HPDE6-E6E7 (cell line): Measurements from ENCODE around the gene ADAP1.
"Not testable (repeated sequence)": the region's sequence is repeated elsewhere in the genome, so short reads cannot be mapped to it uniquely, and the experiment has no call there.

ENCODE experiments used
- DNase-seq: peaks from one replicate; pipeline ENCODE4 v3.0.0; 2011; ENCODE audit warnings: missing footprints; ENCODE audit errors: extremely low spot score

Gene ADAP1

GRCh38 chr7:882336-883035 is 72.0 kb downstream of the ADAP1 start:
- no peak for DNase-seq

DNA sequence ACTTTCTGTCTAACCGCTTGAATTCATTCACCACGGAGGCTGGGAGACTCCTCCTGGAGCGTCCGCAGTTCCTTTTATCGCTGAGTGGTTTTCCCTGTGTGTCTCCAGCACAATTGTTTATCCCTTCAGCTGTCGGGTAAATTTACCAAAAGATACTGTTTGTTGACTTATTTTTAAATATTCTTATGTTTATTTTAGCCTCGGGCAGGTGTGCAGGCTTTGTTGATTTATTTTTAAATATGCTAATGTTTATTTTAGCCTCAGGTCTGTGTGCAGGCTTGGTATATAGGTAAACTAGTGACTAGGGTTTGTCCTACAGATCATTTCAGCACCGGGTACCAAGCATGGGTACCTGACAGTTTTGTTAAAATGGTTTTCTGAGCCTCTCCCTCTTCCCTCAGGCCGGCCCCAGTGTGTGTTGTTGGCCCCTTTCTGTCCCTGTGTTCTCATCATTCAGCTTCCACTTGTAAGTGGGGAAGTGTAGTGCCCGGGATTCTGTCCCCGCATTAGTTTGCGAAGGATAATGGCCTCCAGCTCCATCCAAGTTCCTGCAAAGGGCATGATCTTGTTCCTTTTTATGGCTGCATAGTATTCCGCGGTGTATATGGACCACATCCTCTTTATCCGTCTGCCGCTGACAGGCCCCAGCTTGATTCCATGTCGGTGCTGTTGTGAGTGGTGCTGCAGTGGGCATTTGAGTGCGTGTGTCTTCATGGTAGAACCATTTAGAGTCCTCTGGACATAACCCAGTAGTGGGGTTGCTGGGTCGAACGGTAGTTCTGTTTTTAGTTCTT is 72.8 kb downstream of the ADAP1 start:
- DNase-seq = no peak

- no peak for DNase-seq
Observed at GRCh38 chr7:880450-880849, 74.0 kb downstream of the ADAP1 start.

GRCh38 chr7:879706-880105 is 74.8 kb downstream of the ADAP1 start:
- DNase-seq = no peak

GRCh38 chr7:879093-879492 is 75.4 kb downstream of the ADAP1 start:
- no peak for DNase-seq

DNA sequence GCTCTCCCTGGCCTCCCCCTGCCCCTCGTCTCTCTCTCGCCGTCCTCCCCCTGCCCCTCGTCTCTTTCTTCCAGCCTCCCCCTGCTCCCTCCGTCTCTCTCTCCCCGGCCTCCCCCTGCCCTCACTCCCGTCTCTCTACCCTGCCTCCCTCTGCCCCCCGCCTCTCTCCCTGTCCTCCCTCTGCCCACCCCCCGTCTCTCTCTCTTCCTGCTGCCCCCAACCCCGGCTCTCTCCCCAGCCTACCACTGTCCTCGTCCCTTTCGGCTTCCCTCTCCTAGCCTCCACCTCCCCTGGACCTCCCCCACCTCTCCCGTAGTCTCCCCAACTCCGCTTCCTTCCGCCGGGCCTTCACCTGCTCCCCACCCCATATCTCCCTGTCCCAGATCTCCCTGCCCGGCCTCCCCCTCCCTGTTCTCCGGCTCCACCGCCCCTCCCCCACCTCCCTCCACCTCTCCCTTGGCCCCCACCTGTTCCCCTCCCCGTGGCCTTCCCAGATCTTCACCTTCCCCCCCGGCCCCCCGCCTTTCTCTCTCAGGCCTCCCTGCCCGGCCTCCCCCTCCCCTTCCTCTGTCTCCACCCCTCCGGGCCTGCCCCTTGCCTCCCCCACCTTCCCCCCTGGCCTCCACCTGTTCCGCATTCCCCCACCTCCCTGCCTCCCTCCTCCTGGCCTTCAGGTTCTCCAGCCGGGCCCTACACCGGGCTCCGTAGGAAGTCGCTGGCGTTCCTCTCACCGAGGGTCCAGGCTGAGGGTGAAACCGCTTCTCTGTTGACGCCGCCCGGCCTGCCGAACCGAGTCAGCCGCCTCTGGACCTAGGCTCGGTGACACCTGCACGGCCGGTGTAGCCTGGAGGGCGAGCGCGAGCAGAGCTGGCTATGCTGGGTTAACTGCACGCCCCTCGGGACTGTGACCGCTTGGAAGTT is 76.9 kb downstream of the ADAP1 start:
- no peak for DNase-seq

- DNase-seq = peak; percentile 51
Observed at GRCh38 chr7:876972-877311, 77.5 kb downstream of the ADAP1 start.

DNA sequence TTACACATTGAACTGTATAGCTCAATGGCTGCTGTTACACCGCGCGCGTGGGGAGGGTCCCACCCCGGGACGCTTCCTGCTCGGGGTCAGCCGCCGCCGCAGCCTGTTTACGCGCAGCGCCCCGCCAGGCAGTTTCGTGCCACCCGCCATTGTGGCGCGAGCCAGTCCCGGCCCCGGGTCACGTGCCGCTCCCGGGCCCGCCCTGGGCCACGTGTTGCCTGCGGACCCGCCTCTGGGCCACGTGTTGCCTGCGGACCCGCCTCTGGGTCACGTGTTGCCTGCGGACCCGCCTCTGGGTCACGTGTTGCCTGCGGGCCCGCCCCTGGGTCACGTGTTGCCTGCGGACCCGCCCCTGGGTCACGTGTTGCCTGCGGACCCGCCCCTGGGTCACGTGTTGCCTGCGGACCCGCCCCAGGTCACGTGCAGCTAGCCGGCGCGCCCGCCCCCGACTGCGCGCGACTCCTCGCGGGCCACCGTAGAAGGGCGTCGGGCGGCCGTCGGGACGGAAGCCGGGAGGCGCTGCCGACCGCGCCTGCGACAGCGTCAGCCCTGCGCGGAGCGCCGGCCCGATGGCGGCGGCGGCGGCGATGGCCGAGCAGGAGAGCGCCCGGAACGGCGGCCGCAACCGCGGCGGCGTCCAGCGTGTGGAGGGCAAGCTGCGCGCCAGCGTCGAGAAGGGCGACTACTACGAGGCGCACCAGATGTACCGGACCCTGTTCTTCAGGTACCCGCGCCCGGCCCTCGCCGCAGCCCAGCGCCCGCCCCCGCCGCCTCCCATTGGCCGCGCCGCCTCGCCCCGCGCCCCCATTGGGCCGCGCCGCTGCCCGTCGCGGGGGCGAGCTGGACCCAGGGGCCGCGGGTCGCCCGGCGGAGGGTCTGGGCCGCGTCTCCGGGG is 78.2 kb downstream of the ADAP1 start, which contains the start of gene GET4:
TSS of gene GET4 (plus strand) at position 478 of the 895 bp plus-strand sequence. CDS start at position 570, 92 bp downstream.
- peak; percentile 78 for DNase-seq

DNA sequence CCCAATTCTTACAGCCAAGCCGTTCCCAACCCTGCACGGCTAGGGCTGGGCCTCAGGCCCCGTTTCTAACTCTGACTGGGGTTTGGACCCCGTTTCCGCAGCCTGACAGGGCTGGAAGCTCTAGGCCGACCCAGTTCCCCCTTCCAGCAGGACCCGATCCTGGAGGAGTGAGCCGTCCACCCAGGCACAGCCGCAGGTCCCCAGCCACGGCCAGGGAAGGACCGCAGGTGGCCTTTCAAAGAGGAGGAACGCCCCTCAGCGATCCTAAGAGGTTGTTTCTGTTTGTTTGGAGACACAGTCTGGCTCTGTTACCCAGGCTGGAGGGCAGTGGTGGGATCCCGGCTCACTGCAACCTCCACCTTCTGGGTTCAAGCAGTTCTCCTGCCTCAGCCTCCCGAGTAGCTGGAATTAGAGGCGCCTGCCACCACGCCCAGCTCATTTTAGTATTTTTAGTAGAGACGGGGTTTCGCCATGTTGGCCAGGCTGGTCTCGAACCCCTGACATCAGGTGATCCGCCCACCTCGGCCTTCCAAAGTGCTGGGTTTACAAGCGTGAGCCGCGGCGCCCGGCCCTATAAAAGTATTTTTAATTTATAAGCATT is 78.9 kb downstream of the ADAP1 start:
- DNase-seq = no peak

- DNase-seq = no peak
Observed at GRCh38 chr7:875051-875450, 79.4 kb downstream of the ADAP1 start.

DNA sequence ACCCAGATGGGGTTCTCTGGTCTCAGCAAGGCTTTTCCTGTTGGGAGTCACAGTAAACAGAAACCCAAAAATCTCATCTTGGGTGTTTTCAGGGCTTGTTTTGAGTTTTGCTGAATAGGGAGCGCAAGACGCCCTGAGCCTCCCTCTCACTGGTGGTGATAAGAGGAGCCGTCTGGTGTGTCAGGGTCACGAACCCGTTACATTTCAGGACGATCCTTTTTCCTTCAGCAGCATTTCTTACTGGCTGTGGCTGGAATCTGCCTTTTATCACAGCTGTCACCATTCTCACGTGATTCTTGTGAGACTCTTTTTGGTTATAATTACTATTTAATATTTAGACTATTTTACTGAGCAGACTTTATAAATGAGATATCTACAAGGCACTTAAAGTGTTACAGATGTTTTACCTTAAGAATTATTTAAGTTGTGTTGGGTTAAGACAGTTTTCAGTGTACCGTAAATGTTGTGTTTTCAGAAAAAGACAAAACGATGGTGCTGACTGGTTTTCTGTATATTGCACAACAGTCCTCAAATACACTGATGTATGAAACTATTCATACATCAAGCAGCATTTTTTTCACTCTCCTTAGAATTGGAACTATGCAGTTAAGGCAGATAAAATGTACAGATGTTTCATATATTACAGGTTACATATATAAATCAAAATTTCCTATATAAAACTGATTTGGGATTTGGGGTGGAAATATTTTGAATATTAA is 80.3 kb downstream of the ADAP1 start:
- DNase-seq = no peak

DNA sequence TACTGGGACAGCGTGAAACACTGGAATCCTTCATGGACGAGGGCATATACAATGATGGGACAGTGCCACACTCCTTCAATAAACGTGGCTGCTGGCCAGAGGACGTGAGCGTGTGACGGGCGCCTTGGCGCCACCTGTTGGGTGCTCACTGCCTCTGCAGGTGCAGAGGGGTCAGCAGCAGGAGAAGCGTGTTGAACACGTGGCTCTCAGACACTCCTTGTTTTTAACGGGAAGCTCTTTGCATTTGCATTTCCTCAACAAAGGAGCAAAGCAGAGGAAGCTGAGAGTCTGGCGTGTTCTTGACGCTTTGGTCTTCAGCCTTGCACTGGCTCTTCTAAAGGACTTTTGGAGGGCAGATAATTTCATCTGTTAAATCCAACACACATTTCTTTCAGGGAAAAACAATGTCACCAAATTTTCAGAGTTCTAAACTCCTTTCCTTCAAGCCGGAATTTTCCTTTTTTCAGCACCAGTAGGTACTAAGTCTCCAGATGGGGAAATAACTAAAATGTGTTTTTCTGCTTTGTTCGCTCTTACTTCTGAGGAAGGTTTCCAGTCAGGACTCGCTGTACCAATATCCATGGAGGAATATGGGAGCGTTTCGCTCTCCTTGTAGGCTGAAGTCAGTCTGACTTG is 81.0 kb downstream of the ADAP1 start:
- DNase-seq = peak; percentile 89

DNA sequence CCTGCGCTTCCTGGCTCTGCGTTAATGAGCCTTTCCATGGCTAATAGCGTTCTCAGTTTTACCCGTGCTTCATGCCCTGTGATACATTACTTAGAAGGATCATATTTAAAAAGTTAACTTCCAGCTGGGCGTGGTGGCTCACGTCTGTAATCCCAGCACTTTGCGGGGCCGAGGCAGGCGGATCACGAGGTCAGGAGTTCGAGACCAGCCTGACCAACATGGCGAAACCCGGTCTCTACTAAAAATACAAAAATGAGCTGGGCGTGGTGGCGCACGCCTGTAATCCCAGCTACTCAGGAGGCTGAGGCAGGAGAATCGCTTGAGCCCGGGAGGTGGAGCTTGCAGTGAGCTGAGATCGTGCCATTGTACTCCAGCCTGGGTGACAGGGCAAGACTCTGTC is 81.8 kb downstream of the ADAP1 start:
- DNase-seq = not testable (repeated sequence)

- DNase-seq = no peak
Observed at GRCh38 chr7:871900-872537, 82.5 kb downstream of the ADAP1 start.

DNA sequence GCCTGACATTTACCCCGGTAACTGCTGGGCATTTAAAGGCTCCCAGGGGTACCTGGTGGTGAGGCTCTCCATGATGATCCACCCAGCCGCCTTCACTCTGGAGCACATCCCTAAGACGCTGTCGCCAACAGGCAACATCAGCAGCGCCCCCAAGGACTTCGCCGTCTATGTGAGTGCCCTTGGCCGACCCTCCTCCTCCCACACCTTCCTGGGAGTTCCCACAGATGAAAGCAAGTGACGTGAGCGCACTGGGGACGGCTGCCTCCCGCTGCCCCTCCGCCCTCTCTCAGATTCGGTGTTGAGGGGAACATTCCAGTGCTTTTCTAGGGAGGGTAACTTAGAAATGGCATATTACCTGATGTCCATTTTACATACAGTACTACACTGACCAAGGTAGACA is 85.1 kb downstream of the ADAP1 start:
- no peak for DNase-seq

DNA sequence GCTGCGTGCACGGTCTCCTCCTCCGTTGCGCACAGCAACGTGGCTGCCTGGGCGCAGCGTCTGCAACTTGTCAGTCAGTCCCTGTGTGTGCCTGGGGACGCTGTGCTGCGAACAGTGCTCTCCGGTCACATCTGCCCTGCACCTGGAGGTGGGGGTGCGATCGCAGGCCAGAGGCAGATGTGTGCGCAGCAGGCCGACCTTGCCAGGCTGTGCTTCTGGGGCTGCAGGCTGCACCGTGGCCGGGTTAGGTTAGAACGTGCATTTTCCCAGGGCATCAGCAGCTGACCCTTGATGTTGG is 86.3 kb downstream of the ADAP1 start:
- DNase-seq = no peak

- no peak for DNase-seq
Observed at GRCh38 chr7:867406-868188, 86.9 kb downstream of the ADAP1 start.

GRCh38 chr7:867001-867405 is 87.5 kb downstream of the ADAP1 start:
- no peak for DNase-seq

DNA sequence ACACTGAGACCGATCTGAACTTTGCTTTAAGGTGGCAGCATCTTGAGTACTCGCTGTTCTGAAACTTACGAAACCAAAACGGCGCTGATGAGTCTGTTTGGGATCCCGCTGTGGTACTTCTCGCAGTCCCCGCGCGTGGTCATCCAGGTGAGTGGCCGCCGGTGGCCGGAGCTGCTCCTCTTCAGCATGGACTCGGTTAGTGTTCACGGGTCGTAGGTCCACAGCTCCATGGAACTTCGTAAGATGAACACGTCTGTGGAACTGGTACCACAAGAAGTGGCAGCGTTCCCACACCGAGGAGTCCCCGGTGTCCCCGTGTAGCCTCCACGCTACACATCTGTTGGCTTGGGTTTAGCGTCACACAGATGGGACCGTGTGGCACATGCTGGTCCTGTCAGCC is 88.6 kb downstream of the ADAP1 start:
- DNase-seq = no peak
